GM23248 (cell line): ENCODE data around the gene PSAP.

Source experiments
- EZH2 ChIP-seq: fragments of 200-600 bp; sonication (generic); IDR thresholded peaks from 2 replicates; pipeline ENCODE4 v1.6.1; 2018; ENCODE audit warnings: antibody characterized with exemption, mild to moderate bottlenecking; ENCODE audit not compliant: insufficient read depth, poor library complexity, severe bottlenecking
- EZH2phosphoT487 ChIP-seq: fragments of 200-600 bp; sonication (generic); IDR thresholded peaks from 2 replicates; pipeline ENCODE4 v1.6.1; 2018; ENCODE audit warnings: antibody characterized with exemption, moderate library complexity, mild to moderate bottlenecking, low read depth; ENCODE audit not compliant: insufficient read depth

DNA sequence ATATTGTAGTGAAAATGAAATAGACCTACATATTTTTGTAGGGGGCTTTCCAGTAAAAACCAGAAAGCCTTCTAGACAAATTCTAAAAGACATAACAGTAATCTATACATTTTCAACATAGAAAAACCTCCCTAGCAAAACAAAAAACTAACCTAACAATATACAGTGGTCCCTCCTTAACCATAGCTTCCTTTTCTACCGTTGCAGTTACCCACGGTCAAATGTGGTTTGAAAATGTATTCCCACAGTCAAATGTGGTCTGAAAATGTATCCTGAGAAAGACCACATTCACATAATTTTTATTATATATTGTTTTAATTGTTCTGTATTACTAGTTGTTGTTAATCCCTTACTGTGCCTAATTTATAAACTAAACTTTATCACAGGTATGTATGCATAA is 6.4 kb downstream of the PSAP start:
- TF ChIP-seq EZH2 (no peak), EZH2phosphoT487 (no peak)
